Activated gamma-delta T cell treated with anti-CD3 and anti-CD28 coated beads, Interleukin-2, amount 50 U/mL, for 16 hours (primary cell): ENCODE data around the gene MGMT.

Experiments
- DNase-seq: peaks from one replicate; pipeline ENCODE4 v3.0.0-alpha.2; 2020; ENCODE audit warnings: low read depth

MGMT gene

GRCh38 chr10:129455625-129456024 is 11.4 kb upstream of the MGMT start:
- no peak for DNase-seq

GRCh38 chr10:129459762-129460539 is 7.1 kb upstream of the MGMT start:
- DNase-seq, result no peak

- DNase-seq, result no peak
Observed at GRCh38 chr10:129462257-129462795, 4.7 kb upstream of the MGMT start.

- no peak for DNase-seq
Observed at GRCh38 chr10:129464251-129464650, 2.8 kb upstream of the MGMT start.

- DNase-seq, result no peak
Observed at GRCh38 chr10:129465796-129466702, 992 bp upstream of the MGMT start.

- no peak for DNase-seq
Observed at GRCh38 chr10:129467359-129468064, 471 bp downstream of the MGMT start.

GRCh38 chr10:129468187-129468586 is 1.1 kb downstream of the MGMT start:
- DNase-seq, result no peak

- DNase-seq, result no peak
Observed at GRCh38 chr10:129470103-129470851, 3.2 kb downstream of the MGMT start.

- DNase-seq, result no peak
Observed at GRCh38 chr10:129471447-129472175, 4.6 kb downstream of the MGMT start.

GRCh38 chr10:129472696-129473555 is 5.9 kb downstream of the MGMT start:
- no peak for DNase-seq

- no peak for DNase-seq
Observed at GRCh38 chr10:129474642-129475041, 7.6 kb downstream of the MGMT start.

- no peak for DNase-seq
Observed at GRCh38 chr10:129476431-129476830, 9.4 kb downstream of the MGMT start.

- no peak for DNase-seq
Observed at GRCh38 chr10:129477051-129477450, 10.0 kb downstream of the MGMT start.

GRCh38 chr10:129481641-129482040 is 14.6 kb downstream of the MGMT start:
- no peak for DNase-seq

GRCh38 chr10:129483430-129484010 is 16.5 kb downstream of the MGMT start:
- no peak for DNase-seq

- no peak for DNase-seq
Observed at GRCh38 chr10:129486805-129487204, 19.8 kb downstream of the MGMT start.

GRCh38 chr10:129491123-129491734 is 24.2 kb downstream of the MGMT start:
- no peak for DNase-seq

GRCh38 chr10:129494176-129494575 is 27.1 kb downstream of the MGMT start:
- DNase-seq, result no peak

- no peak for DNase-seq
Observed at GRCh38 chr10:129494740-129495139, 27.7 kb downstream of the MGMT start.
